Omental fat pad (tissue), 4 donors: ENCODE results near the gene FRAS1. TPM values are rescaled to one million over a fixed set of nuclear protein-coding genes. Genes with fewer than 3 reads are reported as not detected.

Source experiments
- ATAC-seq: fragments of 150-250 bp; one replicate; pipeline ENCODE4 v1.9.1; 2016; ENCODE audit warnings: mild to moderate bottlenecking, moderate library complexity; ENCODE audit not compliant: low FRiP score
- DNase-seq: peaks from one replicate; pipeline ENCODE4 v3.0.0-alpha.2; 2019; ENCODE audit warnings: low spot score
- total RNA-seq, 4 donors: library from RNA; depleted of rRNA; stranded (reverse); fragments of >200 nt; gene quantifications; one replicate each; pipeline ENCODE4 v1.1.0, GENCODE V29; 2016
- TF ChIP-seq, protein P1 (sequence below), 3 donors: fragments of 450-650 bp; IDR thresholded peaks; one replicate each; pipeline ENCODE4 v1.5.1; 2016 to 2017; ENCODE audit warnings: antibody characterized with exemption in 3 of 3, mild to moderate bottlenecking in 3 of 3, moderate library complexity in 2 of 3

The FRAS1 gene
- total RNA-seq, 4 donors from 2014 or later: 0.47 to 40.5 (median 7.7) TPM

DNA sequence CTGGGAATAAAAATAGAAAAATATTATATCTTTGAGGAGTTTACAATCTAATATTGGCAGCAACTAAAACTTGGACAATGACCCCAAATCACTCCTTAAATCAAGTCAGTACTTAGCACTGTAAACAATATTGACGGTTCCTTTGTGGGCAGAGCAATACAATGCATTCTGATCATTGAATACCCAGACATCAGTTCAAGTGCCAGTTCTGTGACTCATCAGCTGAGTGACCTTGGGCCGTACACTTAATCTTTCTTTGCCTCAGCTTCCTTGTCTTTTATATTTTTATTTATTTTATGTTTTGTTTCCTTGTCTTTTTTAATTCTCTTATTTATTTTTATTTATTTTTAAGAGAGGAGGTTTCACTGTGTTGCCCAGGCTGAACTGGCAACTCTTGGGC is 382.2 kb downstream of the FRAS1 start:
- no peak for DNase-seq
- ATAC-seq: no peak

DNA sequence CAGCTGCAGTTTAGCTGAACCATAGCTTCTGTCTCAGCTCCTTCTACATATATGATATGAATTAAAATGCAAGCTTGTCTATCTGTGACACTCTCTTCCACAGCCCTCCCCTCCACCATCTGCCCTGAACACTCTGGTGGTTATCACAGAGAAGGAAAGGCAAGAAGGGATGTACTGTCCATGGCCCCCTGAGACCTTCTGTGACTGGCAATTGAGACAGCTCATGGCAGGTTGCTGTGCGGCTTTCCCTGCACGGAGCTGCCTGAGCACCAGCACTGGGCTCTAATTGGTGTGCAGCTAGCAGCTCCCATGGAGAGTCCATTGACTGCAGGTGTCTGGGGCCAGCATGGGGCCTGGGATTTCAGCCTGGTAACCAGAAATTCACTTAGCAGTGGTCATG is 384.6 kb downstream of the FRAS1 start:
- no peak for ATAC-seq
- TF ChIP-seq, protein P1, sequence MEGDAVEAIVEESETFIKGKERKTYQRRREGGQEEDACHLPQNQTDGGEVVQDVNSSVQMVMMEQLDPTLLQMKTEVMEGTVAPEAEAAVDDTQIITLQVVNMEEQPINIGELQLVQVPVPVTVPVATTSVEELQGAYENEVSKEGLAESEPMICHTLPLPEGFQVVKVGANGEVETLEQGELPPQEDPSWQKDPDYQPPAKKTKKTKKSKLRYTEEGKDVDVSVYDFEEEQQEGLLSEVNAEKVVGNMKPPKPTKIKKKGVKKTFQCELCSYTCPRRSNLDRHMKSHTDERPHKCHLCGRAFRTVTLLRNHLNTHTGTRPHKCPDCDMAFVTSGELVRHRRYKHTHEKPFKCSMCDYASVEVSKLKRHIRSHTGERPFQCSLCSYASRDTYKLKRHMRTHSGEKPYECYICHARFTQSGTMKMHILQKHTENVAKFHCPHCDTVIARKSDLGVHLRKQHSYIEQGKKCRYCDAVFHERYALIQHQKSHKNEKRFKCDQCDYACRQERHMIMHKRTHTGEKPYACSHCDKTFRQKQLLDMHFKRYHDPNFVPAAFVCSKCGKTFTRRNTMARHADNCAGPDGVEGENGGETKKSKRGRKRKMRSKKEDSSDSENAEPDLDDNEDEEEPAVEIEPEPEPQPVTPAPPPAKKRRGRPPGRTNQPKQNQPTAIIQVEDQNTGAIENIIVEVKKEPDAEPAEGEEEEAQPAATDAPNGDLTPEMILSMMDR (IDR thresholded peaks at IDR 0.05): no peak

More for the DNA sequence above, 382.2 kb downstream of the FRAS1 start:
- TF ChIP-seq, protein P1 (IDR thresholded peaks at IDR 0.05): no peak

DNA sequence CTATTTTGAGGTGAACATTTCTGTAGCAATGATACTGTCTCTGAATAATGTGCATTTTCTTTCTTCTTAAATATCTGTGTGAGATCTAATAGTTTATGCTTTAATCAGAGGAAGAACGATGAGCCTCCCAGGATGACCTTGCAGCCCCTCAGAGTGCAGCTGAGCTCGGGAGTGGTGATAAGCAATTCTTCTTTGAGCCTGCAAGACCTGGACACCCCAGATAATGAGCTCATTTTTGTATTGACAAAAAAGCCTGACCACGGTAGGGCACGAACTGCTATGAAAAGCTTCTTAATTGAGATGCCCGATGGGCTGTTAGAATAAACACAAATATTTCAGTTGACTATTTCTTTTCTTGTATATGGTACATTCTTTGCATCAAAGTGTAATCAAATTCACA is 389.5 kb downstream of the FRAS1 start:
- DNase-seq (no peak), ATAC-seq (no peak)
- TF ChIP-seq, protein P1 (IDR thresholded peaks at IDR 0.05): no peak

More for the DNA sequence above, 384.6 kb downstream of the FRAS1 start:
- no peak for DNase-seq

DNA sequence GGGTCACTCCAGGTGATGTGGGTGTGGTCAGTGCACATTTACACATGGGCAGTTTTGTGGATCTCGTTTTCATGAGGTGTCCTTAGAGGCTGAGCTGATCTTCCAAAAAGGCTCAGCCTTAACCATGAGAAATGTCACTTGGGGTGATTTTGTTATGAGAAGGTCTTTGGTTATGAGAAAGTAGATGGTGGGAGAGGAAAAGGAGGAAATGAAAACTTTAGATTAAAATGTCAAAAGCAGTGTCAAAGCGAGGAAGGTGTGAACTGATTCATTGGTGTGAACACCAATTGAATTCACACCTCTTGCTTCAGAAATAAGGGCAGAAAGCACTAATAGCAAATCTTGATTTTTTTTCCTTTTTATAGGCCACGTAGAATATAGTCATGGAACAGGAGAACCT is 394.3 kb downstream of the FRAS1 start:
- TF ChIP-seq, protein P1 (IDR thresholded peaks at IDR 0.05): no peak
- DNase-seq (no peak), ATAC-seq (no peak)

DNA sequence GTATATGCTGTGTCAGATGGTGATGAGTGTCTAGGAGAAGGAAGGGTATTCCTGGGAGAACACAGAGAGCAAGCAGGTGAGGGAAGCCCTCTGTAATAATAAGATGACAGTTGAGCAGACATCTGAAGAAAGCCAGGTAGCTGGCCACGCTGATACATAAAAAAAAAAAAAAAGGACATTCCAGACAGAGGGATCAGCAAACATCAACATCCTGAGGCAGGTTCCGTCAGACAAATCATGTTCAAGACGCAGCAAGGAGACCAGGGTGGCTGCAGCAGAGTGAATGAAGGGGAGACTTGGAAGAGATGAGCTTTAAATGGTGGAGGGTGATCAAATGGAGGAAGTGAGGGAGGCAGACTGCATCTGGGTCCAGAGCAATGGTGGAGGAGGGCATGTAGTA is 396.9 kb downstream of the FRAS1 start:
- DNase-seq (no peak), ATAC-seq (no peak)
- TF ChIP-seq, protein P1 (IDR thresholded peaks at IDR 0.05): no peak

DNA sequence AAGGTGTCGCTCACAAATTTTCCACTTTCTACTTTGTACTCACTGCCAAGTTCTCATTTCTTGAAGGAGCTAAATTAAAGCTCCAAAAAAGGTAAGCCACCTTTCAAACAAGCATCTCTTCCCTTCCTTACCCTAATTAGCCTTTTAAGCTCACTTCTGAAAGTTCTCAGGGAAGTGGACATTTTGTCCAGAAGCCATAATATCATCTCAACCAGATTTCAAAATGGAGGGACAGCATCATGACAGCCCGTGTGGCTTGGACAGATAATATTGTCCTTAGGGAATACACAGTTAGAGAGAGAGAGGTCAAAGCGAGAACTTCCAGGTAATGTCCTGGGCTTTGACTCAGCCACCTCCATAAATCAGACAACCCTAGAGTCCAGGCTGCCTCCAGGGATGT is 400.6 kb downstream of the FRAS1 start:
- TF ChIP-seq, protein P1 (IDR thresholded peaks at IDR 0.05): no peak
- DNase-seq: no peak
- ATAC-seq: no peak

DNA sequence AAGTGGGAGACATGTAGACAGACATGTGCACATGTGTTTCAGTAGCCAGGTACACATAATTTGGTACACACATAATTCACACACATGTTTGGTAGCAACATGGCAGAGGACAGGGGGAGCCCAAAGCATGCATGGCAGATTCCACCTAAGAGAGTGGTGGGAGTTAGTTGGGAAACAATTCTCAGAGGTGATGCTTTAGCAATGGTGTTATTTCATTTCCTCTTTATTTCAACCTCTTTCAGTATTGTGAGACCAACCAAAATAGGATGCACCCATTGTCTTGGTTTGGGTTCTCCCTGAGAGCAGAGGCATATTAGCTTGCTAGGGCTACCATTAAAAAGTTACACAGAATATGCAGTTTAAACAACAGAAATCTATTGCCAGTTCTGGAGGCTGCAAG is 402.2 kb downstream of the FRAS1 start:
- ATAC-seq: no peak
- DNase-seq: no peak
- TF ChIP-seq, protein P1 (IDR thresholded peaks at IDR 0.05): no peak
